ENCODE data around the gene KIAA0319L. TPM values are rescaled to one million over a fixed set of nuclear protein-coding genes. Genes with fewer than 3 reads are reported as not detected.

KIAA0319L gene
- total and polyA plus RNA-seq, 2 donors (not counting 3 experiments of a cell fraction or from before 2014, with no cell fraction given): 31.4 to 43.4 TPM

- peaks cover 6 to 15% of the 10 kb centered on the region in 2 experiments for H3K27me3 ChIP-seq (ENCODE audit: control insufficient read depth in 2 of 2, insufficient read depth in 2 of 2, low read length in 2 of 2)
- H3K27ac ChIP-seq (ENCODE audit: insufficient read depth, low read depth, low read length): no peak overlapping the region
- no peak overlapping the region for H3K4me2 ChIP-seq (ENCODE audit: insufficient read depth, low read length)
- TF ChIP-seq MYC (IDR thresholded peaks at IDR 0.05; ENCODE audit: low read depth, low read length): no peak
- TF ChIP-seq, protein P1, sequence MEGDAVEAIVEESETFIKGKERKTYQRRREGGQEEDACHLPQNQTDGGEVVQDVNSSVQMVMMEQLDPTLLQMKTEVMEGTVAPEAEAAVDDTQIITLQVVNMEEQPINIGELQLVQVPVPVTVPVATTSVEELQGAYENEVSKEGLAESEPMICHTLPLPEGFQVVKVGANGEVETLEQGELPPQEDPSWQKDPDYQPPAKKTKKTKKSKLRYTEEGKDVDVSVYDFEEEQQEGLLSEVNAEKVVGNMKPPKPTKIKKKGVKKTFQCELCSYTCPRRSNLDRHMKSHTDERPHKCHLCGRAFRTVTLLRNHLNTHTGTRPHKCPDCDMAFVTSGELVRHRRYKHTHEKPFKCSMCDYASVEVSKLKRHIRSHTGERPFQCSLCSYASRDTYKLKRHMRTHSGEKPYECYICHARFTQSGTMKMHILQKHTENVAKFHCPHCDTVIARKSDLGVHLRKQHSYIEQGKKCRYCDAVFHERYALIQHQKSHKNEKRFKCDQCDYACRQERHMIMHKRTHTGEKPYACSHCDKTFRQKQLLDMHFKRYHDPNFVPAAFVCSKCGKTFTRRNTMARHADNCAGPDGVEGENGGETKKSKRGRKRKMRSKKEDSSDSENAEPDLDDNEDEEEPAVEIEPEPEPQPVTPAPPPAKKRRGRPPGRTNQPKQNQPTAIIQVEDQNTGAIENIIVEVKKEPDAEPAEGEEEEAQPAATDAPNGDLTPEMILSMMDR (IDR thresholded peaks at IDR 0.05; ENCODE audit: extremely low read depth in 1 of 2, insufficient read depth in 1 of 2, low read depth in 1 of 2, low read length in 2 of 2): no peak
- TF ChIP-seq FOS (IDR thresholded peaks at IDR 0.05; ENCODE audit: borderline replicate concordance, insufficient read depth, low read length): no peak
- TF ChIP-seq EZH2 (IDR thresholded peaks at IDR 0.05; ENCODE audit: borderline replicate concordance, low read depth, low read length, severe bottlenecking): no peak
- TF ChIP-seq POLR2A (IDR thresholded peaks at IDR 0.05; ENCODE audit: low read depth, low read length): no peak
- TF ChIP-seq MAX (IDR thresholded peaks at IDR 0.05; ENCODE audit: insufficient read depth, insufficient read length): no peak
- TF ChIP-seq POLR2AphosphoS5 (IDR thresholded peaks at IDR 0.05; ENCODE audit: insufficient read depth, low read depth, low read length): no peak
- no peak for TF ChIP-seq GATA2 (IDR thresholded peaks at IDR 0.05; ENCODE audit: insufficient read depth, insufficient read length, low read depth, low read length)
- TF ChIP-seq JUN (IDR thresholded peaks at IDR 0.05; ENCODE audit: borderline replicate concordance, insufficient read depth, insufficient read length, low read depth): no peak
- no peaks in the 10 kb centered on the region for H3K79me2 ChIP-seq (ENCODE audit: control insufficient read depth, insufficient read depth, low read length)
- FAIRE-seq: no peak
- H3K4me3 ChIP-seq (replicated peaks in 1 of 3; ENCODE audit: insufficient read depth in 1 of 3, low read depth in 1 of 3, low read length in 3 of 3): no peak overlapping the region
- no peak for DNase-seq (ENCODE audit: low read depth, low spot score)
- no peak overlapping the region for H3K9ac ChIP-seq (replicated peaks; ENCODE audit: extremely low read depth, insufficient read depth, low read length)
- intact Hi-C loops (cut with micrococcal nuclease): no loop called here
- no peaks in the 10 kb centered on the region for H4K20me1 ChIP-seq (replicated peaks; ENCODE audit: control insufficient read depth, extremely low read depth, insufficient read depth, low read length)
- no peak overlapping the region for H2AFZ ChIP-seq (ENCODE audit: low read depth, low read length)
- no peaks in the 10 kb centered on the region for H3K36me3 ChIP-seq (ENCODE audit: control insufficient read depth in 2 of 2, extremely low read depth in 1 of 2, insufficient read depth in 2 of 2, low read length in 2 of 2)
- no peaks in the 10 kb centered on the region for H3K9me1 ChIP-seq (replicated peaks; ENCODE audit: control insufficient read depth, extremely low read depth, insufficient read depth, low read length)
- dilution Hi-C loops (cut with MboI; ENCODE audit: extremely low pct_ligation_motif_present, low sequenced_read_pairs): no loop called here
- no peaks in the 10 kb centered on the region for H3K9me3 ChIP-seq (replicated peaks; ENCODE audit: control insufficient read depth, insufficient read depth, low read length)
- ChIA-PET CTCF (interaction anchor here (0.7 to 1.5 kb wide), 3 partner anchors 16 to 141 kb away, joined by 3 to 7 read pairs (median 4); no protein-coding TSS in a partner anchor), POLR2A (no interaction called here)
- H3K4me1 ChIP-seq (ENCODE audit: control insufficient read depth, extremely low read depth, insufficient read depth, low read length): peaks cover 7% of the 10 kb centered on the region
- no TSS peak for BruUV-seq (replicated peaks)
Measured at GRCh38 chr1:35580949-35581388, 23.8 kb upstream of the KIAA0319L start.
